HG03159 (cell line): Measurements from ENCODE around the gene PET100.

Source experiments
- ATAC-seq: cut with Tn5 transposase; IDR thresholded peaks from one replicate; pipeline ENCODE4 v1.9.1; 2021; ENCODE audit warnings: mild to moderate bottlenecking, moderate library complexity; ENCODE audit not compliant: unreplicated experiment

Gene PET100

DNA sequence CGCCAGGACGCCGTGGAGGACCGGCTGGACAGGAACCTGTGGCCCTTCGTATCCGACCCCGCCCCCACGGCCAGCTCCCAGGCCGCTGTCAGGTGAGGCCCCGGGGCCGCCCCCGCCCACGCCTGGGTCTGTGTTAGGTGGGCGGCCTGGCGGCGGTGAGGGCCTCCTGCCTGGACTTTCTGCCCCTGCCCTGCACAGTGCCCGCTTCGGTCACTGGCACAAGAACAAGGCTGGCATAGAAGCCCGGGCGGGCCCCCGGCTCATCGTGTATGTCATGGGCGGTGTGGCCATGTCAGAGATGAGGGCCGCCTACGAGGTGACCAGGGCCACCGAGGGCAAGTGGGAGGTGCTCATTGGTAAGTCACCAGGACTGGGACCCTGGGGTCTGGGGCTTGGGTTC is 17.6 kb downstream of the PET100 start:
- ATAC-seq: no peak

GRCh38 chr19:7648265-7649014 is 18.8 kb downstream of the PET100 start:
- ATAC-seq: no peak

DNA sequence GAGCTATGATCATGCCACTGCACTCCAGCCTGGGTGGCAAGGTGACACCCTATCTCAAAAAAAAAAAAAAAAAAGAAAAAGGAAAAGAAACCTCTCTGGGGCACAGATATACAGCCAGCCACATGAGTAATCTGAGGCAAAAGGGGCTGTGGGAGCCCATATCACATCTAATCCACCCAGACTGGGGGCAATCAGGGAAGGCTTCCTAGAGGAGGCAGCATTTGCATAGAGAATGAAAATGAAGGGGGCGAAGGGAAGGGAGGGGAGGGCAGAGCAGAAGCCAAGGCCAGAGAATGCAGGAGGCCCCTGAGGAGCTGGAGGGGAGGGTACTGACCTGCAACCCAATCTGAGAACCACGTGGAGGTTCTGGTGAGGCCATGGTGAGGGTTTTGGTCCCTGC is 20.6 kb downstream of the PET100 start:
- no peak for ATAC-seq

DNA sequence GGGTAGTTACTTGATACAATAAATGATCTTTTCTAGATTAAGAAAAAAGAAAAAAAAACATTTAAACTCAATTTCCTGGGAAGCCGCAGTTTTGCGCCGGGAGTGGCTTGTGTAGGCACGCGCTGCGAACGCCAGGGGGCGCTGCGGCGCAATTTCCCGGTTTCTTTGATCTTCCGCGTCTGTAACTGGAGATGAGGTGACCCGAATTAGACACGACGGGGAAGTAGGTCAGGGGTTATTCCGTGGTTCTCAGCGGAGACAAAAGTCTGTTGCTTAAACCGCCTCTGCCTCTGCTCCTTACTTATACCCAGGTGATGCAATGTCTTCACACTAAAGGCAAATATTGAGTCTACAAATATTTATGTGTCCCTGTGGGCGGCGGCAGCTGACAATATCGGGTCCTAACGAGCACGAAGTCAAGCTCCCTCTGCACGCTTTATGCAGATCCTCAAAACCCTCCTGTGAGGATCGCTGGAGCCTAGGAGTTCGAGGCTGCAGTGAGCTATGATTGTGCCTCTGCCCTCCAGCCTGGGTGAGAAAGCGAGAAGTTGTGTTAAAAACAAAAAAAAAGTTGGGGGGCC is 22.6 kb downstream of the PET100 start:
- ATAC-seq: no peak

DNA sequence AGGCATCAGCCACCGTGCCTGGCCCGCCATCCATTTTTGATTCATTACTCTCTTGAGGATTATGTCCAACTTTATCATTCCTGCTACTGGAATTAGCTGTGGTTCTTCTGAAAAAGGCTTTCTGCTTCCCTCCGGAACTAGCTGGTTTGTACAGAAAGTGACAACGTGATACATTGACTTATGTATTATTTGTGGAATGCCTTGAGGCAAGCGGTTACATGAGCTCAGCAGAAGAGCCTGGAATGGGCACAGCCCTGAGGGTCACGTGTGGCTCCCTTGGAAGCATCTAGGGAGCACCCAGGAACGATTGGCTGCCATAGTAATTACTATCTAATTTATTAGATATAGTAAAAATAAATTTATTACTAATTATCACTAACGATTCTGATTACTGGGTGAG is 24.8 kb downstream of the PET100 start:
- ATAC-seq: no peak

- ATAC-seq: no peak
Measured at GRCh38 chr19:7655581-7655980, 26.0 kb downstream of the PET100 start.

GRCh38 chr19:7657131-7657751 is 27.6 kb downstream of the PET100 start:
- ATAC-seq: no peak

- peak; percentile 76 for ATAC-seq
Measured at GRCh38 chr19:7658219-7658686, 28.7 kb downstream of the PET100 start.

- ATAC-seq: no peak
Measured at GRCh38 chr19:7661744-7662538, 32.3 kb downstream of the PET100 start.

- ATAC-seq: no peak
Measured at GRCh38 chr19:7662657-7663056, 33.1 kb downstream of the PET100 start.

DNA sequence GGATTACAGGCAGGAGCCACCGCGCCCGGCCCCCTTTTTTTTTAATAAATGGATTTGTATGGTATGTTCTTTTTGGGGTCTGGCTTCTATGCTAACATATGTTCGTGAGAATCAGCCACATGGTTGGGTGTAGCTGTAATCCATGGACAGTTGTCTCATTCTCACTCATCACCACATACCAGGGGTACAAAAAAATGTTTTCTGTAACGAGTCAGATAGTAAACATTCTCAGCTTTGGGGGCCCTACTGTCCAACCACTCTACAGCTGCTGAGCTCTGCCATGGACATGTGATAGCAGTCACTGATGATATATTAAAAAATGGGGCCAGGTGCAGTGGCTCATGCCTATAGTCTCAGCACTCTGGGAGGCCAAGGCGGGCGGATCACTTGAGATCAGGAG is 34.1 kb downstream of the PET100 start:
- no peak for ATAC-seq

DNA sequence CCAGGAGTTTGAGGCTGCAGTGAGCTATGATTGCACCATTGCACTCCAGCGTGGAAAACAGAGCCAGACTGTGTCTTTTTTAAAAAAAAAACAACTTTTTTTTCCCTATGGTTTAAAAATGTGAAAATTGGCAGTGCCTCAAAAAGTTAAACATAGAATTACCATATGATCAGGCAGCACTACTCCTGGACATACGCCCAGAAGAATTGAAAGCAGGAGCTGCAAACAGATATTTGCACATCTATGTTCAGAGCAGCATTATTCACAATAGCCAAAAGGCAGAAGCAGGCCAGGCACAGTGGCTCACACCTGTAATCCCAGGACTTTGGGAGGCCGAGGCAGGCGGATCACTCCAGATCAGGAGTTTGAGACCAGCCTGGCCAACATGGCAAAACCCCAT is 35.5 kb downstream of the PET100 start:
- ATAC-seq: no peak

DNA sequence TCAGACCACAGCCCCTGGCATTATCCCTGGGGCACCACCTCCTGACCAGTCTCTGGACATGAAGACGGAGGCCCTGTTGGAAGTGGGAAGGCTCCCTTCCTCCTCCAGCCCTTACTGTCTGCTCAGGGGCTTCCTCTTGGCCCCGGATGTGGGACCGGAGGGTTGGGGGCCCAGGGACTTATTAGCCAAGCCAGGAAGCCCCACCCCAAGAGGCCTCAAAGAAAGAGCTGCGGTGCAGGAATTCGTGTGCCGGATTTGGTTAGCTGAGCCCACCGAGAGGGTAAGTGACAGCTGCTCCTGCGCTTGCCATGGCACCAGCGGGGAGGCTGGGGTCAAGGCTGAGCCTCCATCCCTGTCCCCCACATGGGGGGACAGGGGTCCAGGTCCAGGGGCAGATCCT is 39.2 kb downstream of the PET100 start, which contains the start of gene RETN:
TSS of gene RETN (plus strand) at position 208 of the 400 bp plus-strand sequence. CDS start 278 bp downstream, outside the sequence.
- ATAC-seq: no peak

- ATAC-seq: no peak
Measured at GRCh38 chr19:7669641-7670040, 40.0 kb downstream of the PET100 start.

GRCh38 chr19:7670150-7670783 is 40.7 kb downstream of the PET100 start:
- ATAC-seq: no peak

DNA sequence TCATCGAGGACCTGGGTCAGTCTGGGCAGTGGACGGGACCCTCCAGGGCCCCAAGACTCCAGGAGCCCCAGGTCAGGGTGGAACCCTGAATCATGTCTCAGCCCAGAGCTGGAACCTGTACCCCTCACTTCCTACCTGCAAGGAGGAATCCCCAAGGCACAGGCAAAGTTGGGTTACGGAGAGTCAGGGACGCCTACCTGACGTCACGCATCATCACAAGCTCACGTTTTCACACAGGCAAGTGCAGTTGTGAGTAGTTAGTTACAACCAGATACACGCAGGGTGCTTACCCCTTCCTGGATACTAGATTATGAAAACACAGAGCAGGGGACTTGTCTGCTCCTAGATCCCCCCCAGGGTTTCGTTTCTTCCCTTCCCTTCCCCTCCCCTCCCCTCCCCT is 41.2 kb downstream of the PET100 start:
- ATAC-seq: no peak

GRCh38 chr19:7672522-7672921 is 42.9 kb downstream of the PET100 start:
- no peak for ATAC-seq

- ATAC-seq: no peak
Measured at GRCh38 chr19:7674010-7675005, 44.7 kb downstream of the PET100 start.

- ATAC-seq: no peak
Measured at GRCh38 chr19:7676376-7676775, 46.8 kb downstream of the PET100 start.

DNA sequence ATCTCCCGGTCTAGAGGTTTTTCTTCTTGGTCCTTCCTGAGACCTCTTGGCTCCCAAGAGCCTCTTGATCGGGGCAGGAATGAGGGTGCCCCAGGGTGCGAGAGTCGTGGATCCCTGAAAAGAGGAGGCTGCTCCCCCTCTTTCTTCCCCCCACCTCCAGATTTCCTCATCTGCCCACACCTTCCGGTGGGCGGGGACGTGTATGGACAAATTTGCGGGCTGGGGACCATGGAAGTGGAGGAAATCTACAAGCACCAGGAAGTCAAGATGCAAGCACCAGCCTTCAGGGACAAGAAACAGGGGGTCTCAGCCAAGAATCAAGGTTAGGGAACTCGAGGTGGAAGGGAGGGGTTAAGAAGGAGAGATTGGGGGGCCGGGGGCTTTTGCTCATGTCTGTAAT is 47.3 kb downstream of the PET100 start, which contains the start of gene MCEMP1:
TSS of gene MCEMP1 (plus strand) at position 237 of the 400 bp plus-strand sequence. CDS start at position 268, 31 bp downstream.
- no peak for ATAC-seq
